HUDEP-2 (cell line): ENCODE results near the gene TMEM131.

Experiments
- DNase-seq, 76 experiments: peaks; one replicate each; lab custom pipeline; 2025; ENCODE audit not compliant: unreplicated experiment in 76 of 76; lab: John Stamatoyannopoulos, UW

The TMEM131 gene

GRCh38 chr2:97992836-97993825 is 2.6 kb downstream of the TMEM131 start:
- DNase-seq, result no peak

- DNase-seq, result no peak
Observed at GRCh38 chr2:97991081-97991856, 4.5 kb downstream of the TMEM131 start.

- DNase-seq, result no peak
Observed at GRCh38 chr2:97988722-97989121, 7.0 kb downstream of the TMEM131 start.

- DNase-seq, result no peak
Observed at GRCh38 chr2:97985998-97986397, 9.8 kb downstream of the TMEM131 start.

- peak in 10 of 76 experiments; percentile 7 to 29 (median 18) for DNase-seq
Observed at GRCh38 chr2:97983698-97984097, 12.1 kb downstream of the TMEM131 start.

- DNase-seq, result no peak
Observed at GRCh38 chr2:97983134-97983533, 12.6 kb downstream of the TMEM131 start.

- DNase-seq, result no peak
Observed at GRCh38 chr2:97982621-97983020, 13.1 kb downstream of the TMEM131 start.

- DNase-seq, result no peak
Observed at GRCh38 chr2:97981961-97982360, 13.8 kb downstream of the TMEM131 start.

GRCh38 chr2:97979904-97980303 is 15.8 kb downstream of the TMEM131 start:
- DNase-seq, result no peak

GRCh38 chr2:97974471-97974870 is 21.3 kb downstream of the TMEM131 start:
- no peak for DNase-seq

- DNase-seq, result no peak
Observed at GRCh38 chr2:97970293-97971060, 25.3 kb downstream of the TMEM131 start.

GRCh38 chr2:97969081-97970067 is 26.4 kb downstream of the TMEM131 start:
- peak in 7 of 76 experiments; percentile 4 to 35 (median 16) for DNase-seq

- peak in 36 of 76 experiments; percentile 5 to 72 (median 29) for DNase-seq
Observed at GRCh38 chr2:97967931-97968627, 27.7 kb downstream of the TMEM131 start.

- no peak for DNase-seq
Observed at GRCh38 chr2:97967216-97967592, 28.5 kb downstream of the TMEM131 start.

- no peak for DNase-seq
Observed at GRCh38 chr2:97966545-97967215, 29.1 kb downstream of the TMEM131 start.

GRCh38 chr2:97965116-97965515 is 30.6 kb downstream of the TMEM131 start:
- DNase-seq, result no peak

GRCh38 chr2:97963880-97964279 is 31.9 kb downstream of the TMEM131 start:
- no peak for DNase-seq

- no peak for DNase-seq
Observed at GRCh38 chr2:97963079-97963406, 32.7 kb downstream of the TMEM131 start.

GRCh38 chr2:97961534-97961933 is 34.2 kb downstream of the TMEM131 start:
- DNase-seq, result no peak
